ENCODE data around the gene ALPG. TPM values are rescaled to one million over a fixed set of nuclear protein-coding genes. Genes with fewer than 3 reads are reported as not detected.

The ALPG gene
- total RNA-seq, 1 experiment from 2014 or later = 0.10 TPM

GRCh38 chr2:232363784-232364615 is 42.6 kb upstream of the ALPG start:
- H3K4me1 ChIP-seq (ENCODE audit: control insufficient read depth in 1 of 2, insufficient read depth in 2 of 2, low read length in 2 of 2) = peaks cover 0 to 4% of the 10 kb centered on the region in 2 experiments; a peak in 1 of 4 replicates
- RAD21 ChIA-PET (ENCODE audit: low non-redundant PET in 1 of 2, low total read pairs in 2 of 2, uncharacterized antibody in 2 of 2, unreplicated experiment in 2 of 2) = interaction anchor here in 1 of 2 experiments (0.7 kb wide), 1 partner anchor 71 kb away, joined by 7 read pairs; no protein-coding TSS in a partner anchor
- no peaks in the 10 kb centered on the region for H3K27me3 ChIP-seq (ENCODE audit: insufficient read depth, low read length)
- POLR2A ChIA-PET = no interaction called here
- no peak overlapping the region for H3K9ac ChIP-seq (ENCODE audit: low read length)
- H2AFZ ChIP-seq (ENCODE audit: low read depth, low read length, poor library complexity, severe bottlenecking) = no peak overlapping the region
- no TSS peak for BruUV-seq (replicated peaks)
- CTCF ChIA-PET = interaction anchor here (1.1 to 1.8 kb wide), 3 partner anchors 21 to 463 kb away, joined by 3 to 4 read pairs (median 3); no protein-coding TSS in a partner anchor
- ATAC-seq = no peak
- intact Hi-C loops (cut with micrococcal nuclease) = no loop called here
- H3K4me3 ChIP-seq (replicated peaks in 1 of 2; ENCODE audit: low read depth in 1 of 2, low read length in 2 of 2) = no peak overlapping the region
- TF ChIP-seq ATF3 (IDR thresholded peaks at IDR 0.05) = no peak
- TF ChIP-seq TCF7L2 (IDR thresholded peaks at IDR 0.05; ENCODE audit: borderline replicate concordance, extremely low read depth, insufficient read depth, insufficient read length) = no peak
- TF ChIP-seq EZH2phosphoT487 (IDR thresholded peaks at IDR 0.05; ENCODE audit: borderline replicate concordance) = no peak
- TF ChIP-seq EZH2 (IDR thresholded peaks at IDR 0.05) = no peak
- no peak for TF ChIP-seq POLR2A (IDR thresholded peaks at IDR 0.05; ENCODE audit: borderline replicate concordance, extremely low read depth, insufficient read depth, insufficient read length)
- no peak for TF ChIP-seq JUND (IDR thresholded peaks at IDR 0.05)
- TF ChIP-seq REST (IDR thresholded peaks at IDR 0.05; ENCODE audit: low read depth) = no peak
- TF ChIP-seq ZNF274 (IDR thresholded peaks at IDR 0.05; ENCODE audit: low read depth, low read length) = no peak
- no peak for TF ChIP-seq SIN3A (IDR thresholded peaks at IDR 0.05; ENCODE audit: low read depth)
- no peak for TF ChIP-seq CTCF (IDR thresholded peaks at IDR 0.05 in 2 of 3, conservative IDR thresholded peaks at IDR 0.05 in 1 of 3; ENCODE audit: borderline replicate concordance in 1 of 3, insufficient read depth in 1 of 3, low read depth in 2 of 3, low read length in 2 of 3)
- no peak for TF ChIP-seq YY1 (IDR thresholded peaks at IDR 0.05; ENCODE audit: extremely low read depth, insufficient replicate concordance, low read depth, low read length)
- no peak for TF ChIP-seq SRF (IDR thresholded peaks at IDR 0.05; ENCODE audit: low read depth)
- no peak for TF ChIP-seq EGR1 (IDR thresholded peaks at IDR 0.05; ENCODE audit: low read depth)
- no peak for TF ChIP-seq CBX3 (IDR thresholded peaks at IDR 0.05; ENCODE audit: low read depth)
- no peak for TF ChIP-seq ZFX (IDR thresholded peaks at IDR 0.05)
- no peak for TF ChIP-seq ELF1 (IDR thresholded peaks at IDR 0.05; ENCODE audit: borderline replicate concordance, low read depth)
- TF ChIP-seq SP1 (IDR thresholded peaks at IDR 0.05; ENCODE audit: low read depth) = no peak
- TF ChIP-seq RAD21 (IDR thresholded peaks at IDR 0.05; ENCODE audit: low read depth) = no peak
- no peak for TF ChIP-seq FOSL1 (IDR thresholded peaks at IDR 0.05; ENCODE audit: low read depth)
- TF ChIP-seq MAX (IDR thresholded peaks at IDR 0.05) = no peak
- no peaks in the 10 kb centered on the region for H3K9me2 ChIP-seq (ENCODE audit: insufficient read depth)
- no peaks in the 10 kb centered on the region for H3K9me3 ChIP-seq (ENCODE audit: control insufficient read depth in 1 of 2, insufficient read depth in 1 of 2, low read depth in 1 of 2, low read length in 2 of 2)
- no peak for DNase-seq (ENCODE audit: low read depth, low spot score)
- H3K4me2 ChIP-seq (ENCODE audit: low read length) = no peak overlapping the region
- no peaks in the 10 kb centered on the region for H4K20me1 ChIP-seq (ENCODE audit: insufficient read depth)
- H3K36me3 ChIP-seq (ENCODE audit: control insufficient read depth in 1 of 2, insufficient read depth in 2 of 2, low read length in 2 of 2) = no peaks in the 10 kb centered on the region
- H3K27ac ChIP-seq (ENCODE audit: low read depth, low read length) = no peak overlapping the region
- no peaks in the 10 kb centered on the region for H3K79me2 ChIP-seq (ENCODE audit: insufficient read depth, low read length)

All from HCT116 (cell line).